GM19397 (cell line): ENCODE results near the gene APH1B.

Experiments used
- ATAC-seq: cut with Tn5 transposase; IDR thresholded peaks from one replicate; pipeline ENCODE4 v1.9.1; 2021; ENCODE audit warnings: mild to moderate bottlenecking, moderate library complexity; ENCODE audit not compliant: unreplicated experiment

Gene APH1B

GRCh38 chr15:63251701-63252100 is 25.7 kb upstream of the APH1B start:
- no peak for ATAC-seq

GRCh38 chr15:63252292-63252691 is 25.1 kb upstream of the APH1B start:
- ATAC-seq: no peak

- ATAC-seq: no peak
Measured at GRCh38 chr15:63254991-63255390, 22.4 kb upstream of the APH1B start.

GRCh38 chr15:63255489-63255990 is 21.9 kb upstream of the APH1B start:
- no peak for ATAC-seq

GRCh38 chr15:63256433-63257274 is 20.8 kb upstream of the APH1B start:
- ATAC-seq: no peak

- no peak for ATAC-seq
Measured at GRCh38 chr15:63258658-63259057, 18.7 kb upstream of the APH1B start.

- no peak for ATAC-seq
Measured at GRCh38 chr15:63260791-63261190, 16.6 kb upstream of the APH1B start.

GRCh38 chr15:63261311-63261710 is 16.1 kb upstream of the APH1B start:
- no peak for ATAC-seq

- no peak for ATAC-seq
Measured at GRCh38 chr15:63263519-63263918, 13.9 kb upstream of the APH1B start.

GRCh38 chr15:63264688-63265293 is 12.6 kb upstream of the APH1B start:
- ATAC-seq: no peak

- no peak for ATAC-seq
Measured at GRCh38 chr15:63274427-63274826, 3.0 kb upstream of the APH1B start.

- ATAC-seq: no peak
Measured at GRCh38 chr15:63276342-63277037, 915 bp upstream of the APH1B start.

GRCh38 chr15:63277893-63278456 is 570 bp downstream of the APH1B start:
- ATAC-seq: no peak

- ATAC-seq: no peak
Measured at GRCh38 chr15:63283126-63283525, 5.7 kb downstream of the APH1B start.

- ATAC-seq: no peak
Measured at GRCh38 chr15:63284335-63284734, 6.9 kb downstream of the APH1B start.

GRCh38 chr15:63287109-63287508 is 9.7 kb downstream of the APH1B start:
- no peak for ATAC-seq

GRCh38 chr15:63288342-63288741 is 10.9 kb downstream of the APH1B start:
- no peak for ATAC-seq

- ATAC-seq: no peak
Measured at GRCh38 chr15:63288778-63289378, 11.5 kb downstream of the APH1B start.

GRCh38 chr15:63291507-63291906 is 14.1 kb downstream of the APH1B start:
- no peak for ATAC-seq

GRCh38 chr15:63292241-63292640 is 14.8 kb downstream of the APH1B start:
- no peak for ATAC-seq

GRCh38 chr15:63292771-63293170 is 15.4 kb downstream of the APH1B start:
- no peak for ATAC-seq
